ENCODE results near the gene ELANE.
"Not testable (repeated sequence)": the region's sequence is repeated elsewhere in the genome, so short reads cannot be mapped to it uniquely, and the experiment has no call there.

Gene ELANE

DNA sequence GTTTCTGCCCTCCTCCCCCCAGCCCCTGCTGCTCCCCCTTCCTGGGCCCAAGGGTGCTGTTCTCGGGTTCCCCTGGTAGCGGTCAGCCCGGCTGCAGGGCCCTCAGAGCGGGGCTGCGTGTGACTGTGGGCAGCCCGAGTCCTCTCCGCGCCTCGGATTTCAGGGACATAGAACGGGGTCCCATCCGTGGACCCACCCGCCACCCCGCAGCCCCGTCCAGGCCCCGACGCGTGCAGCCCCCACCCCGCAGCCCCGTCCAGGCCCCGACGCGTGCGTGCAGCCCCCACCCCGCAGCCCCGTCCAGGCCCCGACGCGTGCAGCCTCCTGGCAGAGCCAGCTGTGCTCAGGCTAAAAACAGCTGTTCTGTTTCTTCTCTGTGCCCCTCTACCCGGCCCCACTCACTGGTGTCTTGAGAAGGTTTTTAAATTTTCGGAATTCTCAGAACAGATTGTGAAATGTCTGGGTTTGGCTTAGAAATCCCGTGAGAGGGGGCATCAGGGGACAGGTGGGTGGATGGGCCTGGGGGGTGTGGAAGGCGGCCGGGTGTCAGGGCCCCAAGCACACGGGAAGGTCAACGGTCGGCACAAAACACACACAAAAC is 16.8 kb upstream of the ELANE start:
- no peak overlapping the region for H3K4me3 ChIP-seq (ENCODE audit: low read depth, low read length)
- no peak for TF ChIP-seq CTCF (IDR thresholded peaks at IDR 0.05; ENCODE audit: borderline replicate concordance, insufficient read depth, low read depth, low read length)

GRCh38 chr19:840519-841206 is 11.4 kb upstream of the ELANE start, which contains the start of gene PRTN3:
PRTN3 (plus strand) TSS chr19:840999; CDS start chr19:841009, 10 bp downstream.
- H3K4me3 ChIP-seq (ENCODE audit: low read depth, low read length), result no peak within 1 kb of the TSS
- TF ChIP-seq CTCF (IDR thresholded peaks at IDR 0.05; ENCODE audit: borderline replicate concordance, insufficient read depth, low read depth, low read length), result no peak

- H3K4me3 ChIP-seq (ENCODE audit: low read depth, low read length), result not testable (repeated sequence)
Measured at GRCh38 chr19:842802-843179, 9.3 kb upstream of the ELANE start.

GRCh38 chr19:843180-843835 is 8.8 kb upstream of the ELANE start:
- no peak for TF ChIP-seq CTCF (IDR thresholded peaks at IDR 0.05; ENCODE audit: borderline replicate concordance, insufficient read depth, low read depth, low read length)
- H3K4me3 ChIP-seq (ENCODE audit: low read depth, low read length), result no peak overlapping the region

DNA sequence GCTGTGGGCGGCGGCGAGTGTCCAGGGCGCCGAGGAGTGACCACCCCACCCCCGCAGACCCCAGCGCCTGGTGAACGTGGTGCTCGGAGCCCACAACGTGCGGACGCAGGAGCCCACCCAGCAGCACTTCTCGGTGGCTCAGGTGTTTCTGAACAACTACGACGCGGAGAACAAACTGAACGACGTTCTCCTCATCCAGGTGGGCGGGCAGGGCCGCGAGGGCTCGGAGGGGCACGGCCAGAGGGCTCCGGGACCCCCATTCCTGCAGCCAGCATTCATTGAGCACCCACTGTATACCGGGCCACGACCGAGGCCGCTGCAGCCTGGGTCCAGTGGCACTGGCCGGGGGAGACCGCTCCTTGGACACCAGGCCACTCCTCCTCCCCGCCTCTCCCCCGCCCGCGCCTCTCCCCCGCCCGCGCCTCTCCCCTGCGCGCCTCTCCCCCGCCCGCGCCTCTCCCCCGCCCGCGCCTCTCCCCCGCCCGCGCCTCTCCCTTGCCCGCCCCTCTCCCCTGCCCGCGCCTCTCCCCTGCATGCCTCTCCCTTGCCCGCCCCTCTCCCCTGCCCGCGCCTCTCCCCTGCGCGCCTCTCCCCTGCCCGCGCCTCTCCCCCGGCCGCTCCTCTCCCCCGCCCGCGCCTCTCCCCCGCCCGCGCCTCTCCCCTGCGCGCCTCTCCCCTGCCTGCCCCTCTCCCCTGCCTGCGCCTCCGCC is 8.1 kb upstream of the ELANE start:
- TF ChIP-seq CTCF (IDR thresholded peaks at IDR 0.05; ENCODE audit: borderline replicate concordance, insufficient read depth, low read depth, low read length), result no peak
- H3K4me3 ChIP-seq (ENCODE audit: low read depth, low read length), result no peak overlapping the region

- H3K4me3 ChIP-seq (ENCODE audit: low read depth, low read length), result no peak overlapping the region
- no peak for TF ChIP-seq CTCF (IDR thresholded peaks at IDR 0.05; ENCODE audit: borderline replicate concordance, insufficient read depth, low read depth, low read length)
Measured at GRCh38 chr19:844546-844971, 7.5 kb upstream of the ELANE start.

DNA sequence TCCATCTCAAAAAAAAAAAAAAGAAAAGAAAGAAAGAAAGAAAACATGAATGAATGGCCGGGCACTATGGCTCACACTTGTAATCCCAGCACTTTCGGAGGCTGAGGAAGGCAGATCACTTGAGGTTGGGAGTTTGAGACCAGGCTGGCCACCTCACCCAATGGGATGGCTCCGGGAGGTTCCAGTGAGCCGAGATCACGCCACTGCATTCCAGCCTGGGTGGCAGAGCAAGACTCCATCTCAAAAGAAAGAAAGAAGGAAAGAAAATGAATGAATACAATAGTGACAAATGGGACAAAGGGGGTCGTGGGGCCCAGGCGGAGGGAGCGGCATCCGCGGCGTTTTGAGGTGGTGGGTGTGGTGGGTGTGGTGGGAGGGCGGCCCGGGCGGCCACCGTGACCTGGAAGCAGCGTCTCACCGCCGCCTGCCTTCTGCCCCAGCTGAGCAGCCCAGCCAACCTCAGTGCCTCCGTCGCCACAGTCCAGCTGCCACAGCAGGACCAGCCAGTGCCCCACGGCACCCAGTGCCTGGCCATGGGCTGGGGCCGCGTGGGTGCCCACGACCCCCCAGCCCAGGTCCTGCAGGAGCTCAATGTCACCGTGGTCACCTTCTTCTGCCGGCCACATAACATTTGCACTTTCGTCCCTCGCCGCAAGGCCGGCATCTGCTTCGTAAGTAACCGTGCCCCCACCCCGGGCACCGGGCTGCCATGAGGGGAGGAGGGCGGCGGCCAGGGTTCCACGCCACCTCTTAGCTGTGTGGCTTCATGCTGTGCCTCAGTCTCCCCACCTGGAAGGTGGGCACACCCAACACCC is 6.2 kb upstream of the ELANE start:
- no peak for TF ChIP-seq CTCF (IDR thresholded peaks at IDR 0.05; ENCODE audit: borderline replicate concordance, insufficient read depth, low read depth, low read length)
- no peak overlapping the region for H3K4me3 ChIP-seq (ENCODE audit: low read depth, low read length)
